Hepatocyte (in vitro differentiated cells): Measurements from ENCODE around the gene PRKAG1. TPM values are rescaled to one million over a fixed set of nuclear protein-coding genes. Genes with fewer than 3 reads are reported as not detected.

Experiments used
- DNase-seq: peaks from one replicate; pipeline ENCODE4 v3.0.0-alpha.2; 2016; ENCODE audit warnings: low spot score
- H2AFZ ChIP-seq: fragments of 200-600 bp; sonication (generic); 2 replicates; pipeline ENCODE4 v1.6.0; 2016; ENCODE audit warnings: antibody characterized with exemption, mild to moderate bottlenecking
- H3K27ac ChIP-seq: fragments of 200-600 bp; sonication (generic); 2 replicates; pipeline ENCODE4 v1.5.1; 2016; ENCODE audit warnings: mild to moderate bottlenecking
- H3K27me3 ChIP-seq: fragments of 200-600 bp; sonication (generic); 2 replicates; pipeline ENCODE4 v1.6.1; 2016
- H3K36me3 ChIP-seq: fragments of 200-600 bp; sonication (generic); replicated peaks from 2 replicates; pipeline ENCODE4 v1.5.1; 2016; ENCODE audit warnings: low read depth; ENCODE audit not compliant: insufficient read depth
- H3K4me1 ChIP-seq: fragments of 200-600 bp; sonication (generic); 2 replicates; pipeline ENCODE4 v1.5.1; 2016; ENCODE audit warnings: mild to moderate bottlenecking, moderate library complexity; ENCODE audit not compliant: insufficient read depth
- H3K4me2 ChIP-seq: fragments of 200-600 bp; sonication (generic); 2 replicates; pipeline ENCODE4 v1.6.0; 2016
- H3K4me3 ChIP-seq: fragments of 200-600 bp; sonication (generic); 2 replicates; pipeline ENCODE4 v1.5.1; 2016; ENCODE audit warnings: mild to moderate bottlenecking
- H3K79me2 ChIP-seq: fragments of 200-600 bp; sonication (generic); 2 replicates; pipeline ENCODE4 v1.6.0; 2017; ENCODE audit warnings: mild to moderate bottlenecking
- H3K9me2 ChIP-seq: fragments of 200-600 bp; sonication (generic); replicated peaks from 2 replicates; pipeline ENCODE4 v1.6.0; 2017; ENCODE audit warnings: mild to moderate bottlenecking; ENCODE audit not compliant: insufficient read depth
- H3K9me3 ChIP-seq: fragments of 200-600 bp; sonication (generic); 2 replicates; pipeline ENCODE4 v1.5.1; 2016; ENCODE audit warnings: low read depth, mild to moderate bottlenecking
- H4K20me1 ChIP-seq: fragments of 200-600 bp; sonication (generic); 2 replicates; pipeline ENCODE4 v1.6.0; 2016; ENCODE audit warnings: mild to moderate bottlenecking; ENCODE audit not compliant: insufficient read depth, poor library complexity, severe bottlenecking
- EZH2 ChIP-seq: fragments of 200-600 bp; sonication (generic); IDR thresholded peaks from 2 replicates; pipeline ENCODE4 v1.6.1; 2016; ENCODE audit warnings: antibody characterized with exemption, mild to moderate bottlenecking, borderline replicate concordance
- EZH2phosphoT487 ChIP-seq: fragments of 200-600 bp; sonication (generic); IDR thresholded peaks from one replicate; pipeline ENCODE4 v1.6.1; 2018; ENCODE audit warnings: antibody characterized with exemption, mild to moderate bottlenecking, low read depth, moderate library complexity; ENCODE audit not compliant: unreplicated experiment, severe bottlenecking
- WGBS: methylation state at CpG from one replicate; pipeline ENCODE4 v1.1.6; 2016; ENCODE audit warnings: low lambda C conversion rate; ENCODE audit errors: missing lambda C conversion rate; 5-methylcytosine and 5-hydroxymethylcytosine counted together
- polyA plus RNA-seq: library from polyadenylated mRNA; unstranded; fragments of >200 nt; fragmentation: Nextera tagmentation; extraction: Ambion mirVana; gene quantifications from 2 replicates; pipeline ENCODE4 v1.2.1, GENCODE V29; 2016
- total RNA-seq: library from RNA; depleted of rRNA; stranded (reverse); fragments of >200 nt; gene quantifications from 2 replicates; pipeline ENCODE4 v1.2.3, GENCODE V29; 2014
- TF ChIP-seq, protein P1 (sequence below): fragments of 200-600 bp; sonication (generic); IDR thresholded peaks from 2 replicates; pipeline ENCODE4 v1.5.1; 2016; ENCODE audit warnings: antibody characterized with exemption, mild to moderate bottlenecking; ENCODE audit not compliant: poor library complexity

The PRKAG1 gene
- total and polyA plus RNA-seq, 2 experiments from 2014 or later = 46.0 to 61.5 TPM

DNA sequence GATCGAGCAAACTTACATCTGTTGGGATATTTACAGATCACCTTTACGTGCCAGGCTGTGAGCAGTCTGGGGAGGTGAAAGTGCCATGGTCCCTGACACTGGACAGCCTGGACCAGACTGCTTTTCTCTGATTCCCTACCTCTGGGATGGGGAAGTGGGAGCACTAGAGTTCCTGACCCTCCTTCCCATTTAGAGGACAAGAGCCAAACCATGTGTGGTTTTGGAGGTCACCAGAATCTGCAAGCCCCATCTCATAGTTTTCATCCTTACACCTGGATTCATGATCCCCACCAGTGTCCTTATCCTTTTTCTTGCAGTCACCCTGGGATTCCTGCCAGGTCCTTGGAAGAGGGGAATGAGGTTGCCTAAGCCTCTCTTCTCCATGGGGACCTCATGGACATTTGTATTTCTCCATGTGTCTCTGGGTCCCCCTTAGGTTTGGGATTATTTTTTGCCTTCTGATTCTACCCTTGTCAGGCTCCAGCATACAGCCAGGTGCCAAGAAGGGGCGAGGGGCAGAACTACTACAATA lies 45.6 kb downstream of the PRKAG1 start:
- Histone ChIP-seq H3K4me1 (peaks cover 28% of the 10 kb centered on the region), H3K36me3 (no peaks in the 10 kb centered on the region), H3K27ac (no peak overlapping the region), H4K20me1 (no peaks in the 10 kb centered on the region), H3K9me2 (no peaks in the 10 kb centered on the region), H3K27me3 (peaks cover 87% of the 10 kb centered on the region), H2AFZ (no peak overlapping the region), H3K4me3 (no peak overlapping the region), H3K9me3 (no peaks in the 10 kb centered on the region), H3K4me2 (no peak overlapping the region), H3K79me2 (no peaks in the 10 kb centered on the region)
- no peak for DNase-seq
- TF ChIP-seq EZH2 = no peak
- TF ChIP-seq, protein P1, sequence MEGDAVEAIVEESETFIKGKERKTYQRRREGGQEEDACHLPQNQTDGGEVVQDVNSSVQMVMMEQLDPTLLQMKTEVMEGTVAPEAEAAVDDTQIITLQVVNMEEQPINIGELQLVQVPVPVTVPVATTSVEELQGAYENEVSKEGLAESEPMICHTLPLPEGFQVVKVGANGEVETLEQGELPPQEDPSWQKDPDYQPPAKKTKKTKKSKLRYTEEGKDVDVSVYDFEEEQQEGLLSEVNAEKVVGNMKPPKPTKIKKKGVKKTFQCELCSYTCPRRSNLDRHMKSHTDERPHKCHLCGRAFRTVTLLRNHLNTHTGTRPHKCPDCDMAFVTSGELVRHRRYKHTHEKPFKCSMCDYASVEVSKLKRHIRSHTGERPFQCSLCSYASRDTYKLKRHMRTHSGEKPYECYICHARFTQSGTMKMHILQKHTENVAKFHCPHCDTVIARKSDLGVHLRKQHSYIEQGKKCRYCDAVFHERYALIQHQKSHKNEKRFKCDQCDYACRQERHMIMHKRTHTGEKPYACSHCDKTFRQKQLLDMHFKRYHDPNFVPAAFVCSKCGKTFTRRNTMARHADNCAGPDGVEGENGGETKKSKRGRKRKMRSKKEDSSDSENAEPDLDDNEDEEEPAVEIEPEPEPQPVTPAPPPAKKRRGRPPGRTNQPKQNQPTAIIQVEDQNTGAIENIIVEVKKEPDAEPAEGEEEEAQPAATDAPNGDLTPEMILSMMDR = no peak
- 38% methylated on average over 3 of the region's 3 CpGs for WGBS

DNA sequence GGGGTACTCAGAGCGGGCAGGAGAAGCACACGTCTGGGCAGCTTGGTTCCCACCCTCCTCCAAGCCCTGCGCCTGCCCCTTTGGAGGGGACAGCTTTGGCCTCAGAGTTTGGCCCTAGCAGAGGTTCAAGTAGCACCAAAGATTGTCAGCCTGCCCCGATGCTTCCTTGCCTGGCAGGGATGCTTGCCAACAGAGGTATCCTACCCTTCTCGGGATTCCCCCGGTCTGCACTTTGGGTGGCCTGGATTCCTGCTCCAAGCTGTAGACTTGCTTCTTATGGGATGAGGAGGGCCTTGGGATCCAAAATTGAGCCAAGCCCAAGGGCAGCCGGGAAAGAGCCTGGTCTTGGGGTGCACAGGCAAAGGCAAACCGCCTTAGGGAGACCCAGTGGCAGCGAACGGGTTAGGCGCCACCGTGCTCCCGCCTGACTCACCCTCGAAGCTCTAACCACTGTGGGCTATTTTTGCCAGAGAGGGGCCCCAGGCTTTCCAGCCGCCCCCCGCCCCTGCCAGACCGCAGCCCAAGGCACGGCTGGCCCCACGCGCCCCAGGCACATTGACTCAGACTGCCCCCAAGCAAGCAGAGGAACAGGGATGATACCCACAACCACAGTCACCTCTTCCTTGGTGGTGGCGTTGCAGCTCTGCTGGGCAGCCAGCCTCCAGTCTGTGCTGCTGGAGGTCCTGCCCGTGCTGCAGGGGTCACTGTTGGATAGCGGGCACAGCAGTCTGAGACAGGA lies 46.2 kb downstream of the PRKAG1 start:
- peaks cover 24% of the 10 kb centered on the region for H3K4me1 ChIP-seq
- no peaks in the 10 kb centered on the region for H3K36me3 ChIP-seq
- H3K9me3 ChIP-seq = no peaks in the 10 kb centered on the region
- H3K79me2 ChIP-seq = no peaks in the 10 kb centered on the region
- no peaks in the 10 kb centered on the region for H3K9me2 ChIP-seq
- no peak overlapping the region for H3K4me2 ChIP-seq
- no peak for DNase-seq
- no peak overlapping the region for H2AFZ ChIP-seq
- H3K27me3 ChIP-seq = peaks cover 81% of the 10 kb centered on the region
- H4K20me1 ChIP-seq = no peaks in the 10 kb centered on the region
- H3K4me3 ChIP-seq = no peak overlapping the region
- no peak overlapping the region for H3K27ac ChIP-seq
- TF ChIP-seq EZH2 (peak; percentile 48), EZH2phosphoT487 (no peak)
- TF ChIP-seq, protein P1 = no peak
- 40% methylated on average over 21 of the region's 23 CpGs for WGBS

DNA sequence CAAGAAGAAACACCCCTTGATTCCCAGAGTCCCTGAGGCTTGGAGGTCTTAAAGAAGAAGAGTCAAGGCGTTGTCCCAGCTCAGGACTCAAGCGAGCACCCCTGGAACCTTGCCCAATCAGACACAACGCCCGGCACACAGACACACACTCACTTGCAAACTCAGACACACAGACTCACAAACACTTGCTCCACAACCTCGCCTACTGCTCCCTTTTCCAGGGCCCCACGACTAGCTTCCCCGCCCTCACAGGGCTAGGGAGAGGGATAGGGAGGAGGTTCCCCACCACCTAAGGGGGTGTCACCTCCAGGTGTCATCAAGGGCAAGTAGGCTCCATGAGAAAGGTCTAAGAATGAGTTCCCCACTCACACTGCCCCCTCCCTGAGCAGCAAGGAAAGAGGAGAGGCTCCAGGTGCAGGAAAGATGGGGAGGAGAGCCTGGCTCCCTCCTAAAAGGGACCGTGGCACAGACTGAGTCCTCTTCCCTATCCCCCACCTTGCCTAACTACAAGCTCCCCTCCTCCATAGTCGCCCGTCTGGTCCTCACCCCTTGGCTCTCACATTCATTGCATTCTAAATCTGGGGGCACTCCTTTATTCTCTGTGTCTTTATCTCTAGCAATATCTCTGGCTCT lies 47.8 kb downstream of the PRKAG1 start:
- no peaks in the 10 kb centered on the region for H4K20me1 ChIP-seq
- peak overlapping the region; percentile 78 for H3K4me2 ChIP-seq
- H3K9me3 ChIP-seq = no peaks in the 10 kb centered on the region
- no peaks in the 10 kb centered on the region for H3K9me2 ChIP-seq
- H3K27ac ChIP-seq = no peak overlapping the region
- peaks cover 24% of the 10 kb centered on the region for H3K4me1 ChIP-seq
- no peak overlapping the region for H3K4me3 ChIP-seq
- 31% methylated on average over 10 of the region's 10 CpGs for WGBS
- no peaks in the 10 kb centered on the region for H3K36me3 ChIP-seq
- peak overlapping the region; percentile 17 for H2AFZ ChIP-seq
- H3K79me2 ChIP-seq = no peaks in the 10 kb centered on the region
- no peak for DNase-seq
- peaks cover 65% of the 10 kb centered on the region for H3K27me3 ChIP-seq
- TF ChIP-seq EZH2 = no peak
- TF ChIP-seq EZH2phosphoT487 = no peak
- TF ChIP-seq, protein P1 = no peak
